ENCODE measurements around the gene PRM1. TPM values are rescaled to one million over a fixed set of nuclear protein-coding genes. Genes with fewer than 3 reads are reported as not detected.

The PRM1 gene
- total RNA-seq, 1 donor from 2014 or later = not detected

DNA sequence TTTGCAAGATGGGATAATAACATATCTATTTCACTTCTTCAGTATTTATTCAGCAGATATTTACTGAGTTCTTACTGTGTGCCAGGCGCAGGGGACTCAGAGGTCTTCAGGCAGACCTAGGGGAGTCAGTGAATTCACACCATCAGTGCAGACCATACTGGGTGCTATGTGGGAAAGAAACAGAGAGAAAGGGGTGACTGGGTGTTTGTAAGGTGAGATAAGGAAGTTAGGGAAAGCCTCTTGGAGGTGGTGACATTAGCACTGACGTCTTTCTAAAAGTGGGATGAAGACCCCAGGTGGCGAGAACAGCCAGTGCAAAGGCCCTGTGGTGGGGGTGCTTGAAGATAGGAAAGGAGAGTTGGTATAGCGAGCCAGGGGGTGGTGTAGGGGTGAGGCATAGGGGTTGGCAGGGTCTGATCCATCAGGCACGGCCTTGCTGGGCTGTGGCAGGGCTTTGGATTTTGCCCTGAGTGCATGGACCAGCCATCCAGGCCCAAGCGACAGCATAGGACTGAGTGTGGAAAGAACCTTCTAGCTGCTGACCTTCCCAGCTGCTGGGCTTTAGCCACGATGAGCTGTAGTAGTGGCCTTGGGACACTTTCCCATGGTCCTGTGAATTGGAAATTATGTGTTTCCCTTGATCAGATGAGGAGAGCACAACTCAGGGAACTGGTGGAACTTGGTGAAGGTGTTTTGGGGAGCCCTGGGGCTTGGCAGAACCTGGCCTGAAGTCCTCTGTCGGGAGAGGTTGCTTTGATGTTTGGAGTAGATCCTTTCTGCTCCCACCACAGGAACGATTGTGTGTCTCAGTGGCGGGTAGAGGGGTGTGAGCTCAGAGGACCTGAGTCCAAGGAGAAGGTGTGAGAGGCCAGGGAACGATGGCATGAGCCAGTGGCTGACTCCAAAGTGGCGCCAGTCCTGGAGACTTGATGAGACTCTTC lies 21.2 kb downstream of the PRM1 start:
- H3K4me3 ChIP-seq (ENCODE audit: low read depth, low read length) = no peak overlapping the region
- TF ChIP-seq, protein P1, sequence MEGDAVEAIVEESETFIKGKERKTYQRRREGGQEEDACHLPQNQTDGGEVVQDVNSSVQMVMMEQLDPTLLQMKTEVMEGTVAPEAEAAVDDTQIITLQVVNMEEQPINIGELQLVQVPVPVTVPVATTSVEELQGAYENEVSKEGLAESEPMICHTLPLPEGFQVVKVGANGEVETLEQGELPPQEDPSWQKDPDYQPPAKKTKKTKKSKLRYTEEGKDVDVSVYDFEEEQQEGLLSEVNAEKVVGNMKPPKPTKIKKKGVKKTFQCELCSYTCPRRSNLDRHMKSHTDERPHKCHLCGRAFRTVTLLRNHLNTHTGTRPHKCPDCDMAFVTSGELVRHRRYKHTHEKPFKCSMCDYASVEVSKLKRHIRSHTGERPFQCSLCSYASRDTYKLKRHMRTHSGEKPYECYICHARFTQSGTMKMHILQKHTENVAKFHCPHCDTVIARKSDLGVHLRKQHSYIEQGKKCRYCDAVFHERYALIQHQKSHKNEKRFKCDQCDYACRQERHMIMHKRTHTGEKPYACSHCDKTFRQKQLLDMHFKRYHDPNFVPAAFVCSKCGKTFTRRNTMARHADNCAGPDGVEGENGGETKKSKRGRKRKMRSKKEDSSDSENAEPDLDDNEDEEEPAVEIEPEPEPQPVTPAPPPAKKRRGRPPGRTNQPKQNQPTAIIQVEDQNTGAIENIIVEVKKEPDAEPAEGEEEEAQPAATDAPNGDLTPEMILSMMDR (conservative IDR thresholded peaks at IDR 0.05; ENCODE audit: low read depth, low read length) = no peak
- DNase-seq (ENCODE audit: low read depth) = no peak

DNA sequence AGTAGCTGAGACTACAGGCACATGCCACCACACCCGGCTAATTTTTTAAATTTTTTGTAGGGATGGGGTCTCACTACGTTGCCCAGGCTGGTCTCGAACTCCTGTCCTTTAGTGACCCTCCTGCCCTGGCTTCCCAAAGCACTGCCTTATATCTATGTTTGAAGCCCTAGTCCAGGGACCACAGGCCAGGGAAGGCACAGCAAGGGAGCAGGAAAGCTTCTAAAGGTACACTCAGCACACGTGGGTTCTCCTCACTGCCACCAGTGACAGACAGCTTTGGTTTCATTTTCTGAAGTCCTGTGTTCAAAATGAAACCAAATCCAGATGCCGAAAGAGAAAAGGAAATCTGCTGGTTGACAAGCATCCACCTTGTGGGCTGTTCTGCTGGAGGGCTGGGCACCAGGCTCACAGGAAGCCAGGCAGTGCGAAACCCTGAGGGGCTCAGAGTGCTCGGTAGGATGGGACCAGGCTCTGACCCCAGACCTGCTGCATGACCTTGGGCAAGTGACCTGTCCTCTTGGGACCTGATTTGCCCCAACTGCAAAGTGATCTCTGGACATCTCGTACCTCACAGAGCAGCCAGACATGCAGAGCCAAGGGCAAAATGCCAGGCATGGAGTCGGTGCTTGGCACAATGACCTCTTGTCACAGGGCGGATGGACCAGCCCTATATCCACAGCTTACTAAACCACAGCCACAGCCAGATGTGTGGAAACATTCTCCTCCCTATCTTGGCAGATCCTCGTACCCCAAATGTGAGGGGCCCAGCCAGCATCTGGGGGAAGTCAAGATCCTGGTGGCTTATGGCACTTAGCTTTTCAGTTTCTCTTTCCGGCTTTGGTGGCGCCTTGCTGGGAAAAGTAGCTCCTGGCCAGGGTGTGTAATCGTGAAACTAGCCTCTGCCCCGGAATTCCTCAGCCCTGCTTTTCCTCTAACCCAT lies 22.3 kb downstream of the PRM1 start:
- no peak for DNase-seq (ENCODE audit: low read depth)
- H3K4me3 ChIP-seq (ENCODE audit: low read depth, low read length) = no peak overlapping the region
- TF ChIP-seq, protein P1 (conservative IDR thresholded peaks at IDR 0.05; ENCODE audit: low read depth, low read length) = no peak

DNA sequence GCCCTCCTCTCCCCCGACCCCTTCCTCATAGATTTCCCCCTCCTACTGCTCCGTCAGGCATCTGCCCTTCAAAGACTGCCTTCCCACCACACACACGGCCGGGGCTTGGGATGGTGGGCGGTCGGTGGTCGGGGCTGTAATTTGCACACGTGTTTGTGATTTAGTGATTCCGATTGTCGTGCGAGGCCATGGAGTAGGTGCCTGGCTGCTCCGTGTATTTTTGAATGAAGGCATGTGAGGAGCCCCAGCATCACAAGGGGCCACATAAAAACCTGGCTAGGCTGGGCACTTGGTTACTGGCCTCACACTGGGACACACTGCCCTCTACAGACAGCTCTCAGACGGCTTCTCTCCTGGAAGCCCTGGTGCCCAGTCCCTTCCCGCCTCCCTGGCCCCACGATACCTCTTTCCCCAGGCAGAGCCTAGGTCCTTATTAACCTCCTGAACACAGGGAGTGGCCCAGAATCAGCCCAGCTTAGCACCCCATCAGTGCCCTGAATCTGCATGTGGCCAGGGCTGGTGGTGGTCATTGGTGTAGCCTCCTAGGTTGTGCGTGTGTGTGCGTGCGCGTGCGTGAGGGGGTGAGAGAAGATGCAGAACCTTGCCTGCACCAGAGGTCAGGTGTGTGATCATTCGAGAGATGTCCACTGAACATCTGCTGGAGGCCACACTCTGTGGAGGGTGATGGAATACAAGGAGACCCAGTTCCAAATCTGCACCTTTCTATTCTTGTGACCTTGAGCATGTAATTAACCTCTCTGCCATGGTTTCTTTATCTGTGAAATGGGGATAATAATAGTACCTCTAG lies 23.8 kb downstream of the PRM1 start:
- peak; percentile 27 for DNase-seq (ENCODE audit: low read depth)
- TF ChIP-seq, protein P1 (conservative IDR thresholded peaks at IDR 0.05; ENCODE audit: low read depth, low read length) = peak; percentile 82
- H3K4me3 ChIP-seq (ENCODE audit: low read depth, low read length) = peak overlapping the region; percentile 84

DNA sequence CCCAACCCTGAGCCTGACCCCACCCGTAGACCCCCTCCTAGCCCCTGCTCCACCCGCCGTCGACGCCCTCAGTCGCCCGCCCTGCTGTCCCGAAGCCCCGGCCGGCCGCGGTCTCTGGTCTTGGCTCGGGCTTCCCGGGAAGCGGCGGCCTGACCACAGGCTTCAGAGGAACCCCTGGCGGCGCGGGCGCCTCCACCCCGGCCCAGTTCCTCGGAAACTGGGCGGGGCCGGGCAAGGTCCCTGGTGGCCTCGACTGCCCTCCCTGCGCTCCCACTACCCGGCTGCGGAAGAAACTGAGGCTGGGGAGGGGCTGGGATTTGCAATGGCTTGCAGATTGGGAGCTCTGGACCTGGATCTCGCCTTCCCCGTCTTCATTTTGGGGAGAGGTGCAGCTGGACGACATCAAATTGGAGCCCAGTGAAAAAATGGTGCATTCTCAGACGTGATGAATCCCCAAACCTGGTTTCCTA lies 24.4 kb downstream of the PRM1 start:
- peak overlapping the region; percentile 84 for H3K4me3 ChIP-seq (ENCODE audit: low read depth, low read length)
- TF ChIP-seq, protein P1 (conservative IDR thresholded peaks at IDR 0.05; ENCODE audit: low read depth, low read length) = no peak
- DNase-seq (ENCODE audit: low read depth) = no peak

DNA sequence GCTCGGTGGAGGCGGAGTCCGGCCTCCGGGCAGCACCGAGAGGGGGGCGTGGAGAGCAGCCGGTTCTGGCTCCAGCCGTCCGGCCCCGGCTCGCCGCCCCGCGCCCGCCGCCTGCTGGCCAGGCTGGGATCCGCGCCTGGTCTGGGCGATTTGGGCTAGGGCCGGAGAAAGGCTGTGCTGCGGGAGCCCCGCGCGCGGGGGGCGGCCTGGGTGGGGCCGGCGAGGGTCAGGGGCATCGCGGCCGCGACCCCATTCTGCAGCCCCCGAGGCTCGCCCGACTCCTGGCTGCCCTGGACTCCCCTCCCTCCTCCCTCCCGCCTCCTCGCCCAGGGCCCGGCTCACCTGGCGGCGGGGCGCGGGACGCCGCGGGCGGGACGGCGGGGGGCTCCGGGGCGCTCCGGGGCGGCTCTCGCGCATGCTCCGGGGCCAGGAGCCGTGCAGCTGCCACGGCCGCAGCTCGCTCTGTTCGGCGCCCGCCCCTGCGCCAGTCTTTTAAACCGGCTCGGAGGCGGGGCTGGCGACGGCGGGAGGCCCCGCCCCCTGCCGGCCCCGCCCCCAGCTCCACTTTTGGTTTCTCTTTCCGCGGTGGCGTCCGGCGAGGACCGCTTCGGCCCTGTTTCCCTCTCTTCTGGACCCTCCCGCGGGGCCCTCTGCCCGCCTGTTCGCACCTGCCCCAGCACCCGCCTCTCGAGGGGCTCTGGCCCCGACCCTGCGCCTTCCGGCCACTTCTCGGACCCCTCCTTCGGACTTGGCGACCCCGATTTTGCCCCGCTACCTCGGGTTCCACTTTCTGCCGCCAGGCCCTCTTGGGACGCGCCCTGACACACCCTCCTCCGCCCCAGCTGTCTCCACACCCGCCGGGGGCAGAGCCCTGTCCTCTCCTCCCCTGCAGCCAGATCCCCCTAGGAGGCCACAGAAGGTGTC lies 25.1 kb downstream of the PRM1 start, which contains the start of gene SOCS1:
Gene SOCS1, minus strand, starts transcription at position 468 of the 924 bp plus-strand sequence. CDS start 726 bp downstream, outside the sequence.
- peak within 1 kb of the TSS; percentile 84 for H3K4me3 ChIP-seq (ENCODE audit: low read depth, low read length)
- DNase-seq (ENCODE audit: low read depth) = no peak
- TF ChIP-seq, protein P1 (conservative IDR thresholded peaks at IDR 0.05; ENCODE audit: low read depth, low read length) = peak; percentile 62

All from epithelial cell of proximal tubule (primary cell).